NCI-H524 treated with DMSO at 0.1 percent for 48 hours (cell line): Measurements from ENCODE around the gene PCSK7.
"Not testable (repeated sequence)": the region's sequence is repeated elsewhere in the genome, so short reads cannot be mapped to it uniquely, and the experiment has no call there.

Experiments
- DNase-seq: peaks from one replicate; lab custom pipeline; 2025; lab: John Stamatoyannopoulos, UW

Gene PCSK7

GRCh38 chr11:117197516-117198456 lies 34.1 kb downstream of the PCSK7 start:
- no peak for DNase-seq

- DNase-seq: no peak
These were observed 34.9 kb downstream of the PCSK7 start for GRCh38 chr11:117197006-117197405.

GRCh38 chr11:117195761-117196160 lies 36.1 kb downstream of the PCSK7 start:
- DNase-seq: no peak

GRCh38 chr11:117195258-117195657 lies 36.6 kb downstream of the PCSK7 start:
- DNase-seq: no peak

GRCh38 chr11:117194267-117194666 lies 37.6 kb downstream of the PCSK7 start:
- no peak for DNase-seq

GRCh38 chr11:117193130-117194020 lies 38.5 kb downstream of the PCSK7 start:
- DNase-seq: no peak

GRCh38 chr11:117192401-117192875 lies 39.4 kb downstream of the PCSK7 start:
- no peak for DNase-seq

- DNase-seq: no peak
These were observed 40.0 kb downstream of the PCSK7 start for GRCh38 chr11:117191680-117192400.

GRCh38 chr11:117189941-117190544 lies 41.8 kb downstream of the PCSK7 start:
- no peak for DNase-seq

GRCh38 chr11:117189191-117189940 lies 42.5 kb downstream of the PCSK7 start:
- DNase-seq: no peak

- DNase-seq: no peak
These were observed 43.2 kb downstream of the PCSK7 start for GRCh38 chr11:117188620-117189081.

- DNase-seq: no peak
These were observed 43.9 kb downstream of the PCSK7 start for GRCh38 chr11:117187799-117188481.

- no peak for DNase-seq
These were observed 44.5 kb downstream of the PCSK7 start for GRCh38 chr11:117187428-117187798.

- no peak for DNase-seq
These were observed 44.9 kb downstream of the PCSK7 start for GRCh38 chr11:117187007-117187406.

GRCh38 chr11:117186431-117186761 lies 45.5 kb downstream of the PCSK7 start:
- DNase-seq: no peak

GRCh38 chr11:117185736-117186430 lies 46.0 kb downstream of the PCSK7 start:
- no peak for DNase-seq

GRCh38 chr11:117183724-117184349 lies 48.0 kb downstream of the PCSK7 start:
- DNase-seq: no peak

GRCh38 chr11:117183178-117183577 lies 48.7 kb downstream of the PCSK7 start:
- DNase-seq: not testable (repeated sequence)

- DNase-seq: no peak
These were observed 49.3 kb downstream of the PCSK7 start for GRCh38 chr11:117182551-117182935.
